ENCODE measurements around the gene ADRA2A.

- TF ChIP-seq POLR2A (IDR thresholded peaks at IDR 0.05) (no peak), CTCF (IDR thresholded peaks at IDR 0.05) (no peak)
These were observed 1.1 kb downstream of the ADRA2A start for GRCh38 chr10:111077785-111078504.

All from vagina (tissue), 2 donors.